RWPE2 (cell line): ENCODE measurements around the gene BAZ2B.

Source experiments
- ATAC-seq: fragments of 200-7000 bp; cut with Tn5 transposase; 3 replicates; pipeline ENCODE4 v1.9.1; 2021; ENCODE audit warnings: low read depth
- DNase-seq: peaks from one replicate; pipeline ENCODE4 v3.0.0-alpha.2; 2020; ENCODE audit warnings: low spot score
- H3K27ac ChIP-seq: fragments of 450-650 bp; 2 replicates; pipeline ENCODE4 v1.5.1; 2017; ENCODE audit warnings: mild to moderate bottlenecking; ENCODE audit not compliant: poor library complexity, severe bottlenecking
- H3K27me3 ChIP-seq: fragments of 250-450 bp; sonication (Bioruptor Pico); 2 replicates; pipeline ENCODE4 v1.5.1; 2021; ENCODE audit warnings: mild to moderate bottlenecking, moderate library complexity; ENCODE audit not compliant: insufficient read depth, poor library complexity, severe bottlenecking
- H3K36me3 ChIP-seq: fragments of 250-450 bp; sonication (Bioruptor Pico); 2 replicates; pipeline ENCODE4 v1.5.1; 2020; ENCODE audit warnings: low read depth, mild to moderate bottlenecking, moderate library complexity
- H3K4me1 ChIP-seq: fragments of 250-450 bp; sonication (Bioruptor Pico); 2 replicates; pipeline ENCODE4 v1.5.1; 2021; ENCODE audit warnings: mild to moderate bottlenecking, moderate library complexity; ENCODE audit not compliant: insufficient read depth, poor library complexity, severe bottlenecking
- H3K4me3 ChIP-seq: fragments of 250-450 bp; sonication (Bioruptor Pico); 2 replicates; pipeline ENCODE4 v1.5.1; 2021; ENCODE audit warnings: mild to moderate bottlenecking, moderate library complexity; ENCODE audit not compliant: severe bottlenecking
- H3K9me3 ChIP-seq: fragments of 250-450 bp; sonication (Bioruptor Pico); 2 replicates; pipeline ENCODE4 v1.5.1; 2021; ENCODE audit warnings: mild to moderate bottlenecking, moderate library complexity; ENCODE audit not compliant: severe bottlenecking
- CTCF ChIP-seq: fragments of 450-650 bp; IDR thresholded peaks from one replicate; pipeline ENCODE4 v1.5.1; 2017; ENCODE audit warnings: mild to moderate bottlenecking, moderate library complexity; ENCODE audit not compliant: poor library complexity, severe bottlenecking

BAZ2B gene

GRCh38 chr2:159639712-159640111, 23.4 kb upstream of the BAZ2B start:
- no peaks in the 10 kb centered on the region for H3K27me3 ChIP-seq
- H3K4me3 ChIP-seq: no peak overlapping the region
- H3K36me3 ChIP-seq: peaks cover 6% of the 10 kb centered on the region; the same call in 1 of the 2 replicates
- H3K9me3 ChIP-seq: peaks cover 6% of the 10 kb centered on the region
- DNase-seq: no peak
- peaks cover 17% of the 10 kb centered on the region for H3K4me1 ChIP-seq
- no peak for ATAC-seq
- no peak for TF ChIP-seq CTCF
- peak overlapping the region; percentile 96 for H3K27ac ChIP-seq

- peak overlapping the region; percentile 96 for H3K27ac ChIP-seq
- no peak for TF ChIP-seq CTCF
Measured at GRCh38 chr2:159639071-159639470, 22.7 kb upstream of the BAZ2B start.

GRCh38 chr2:159637988-159638501, 21.7 kb upstream of the BAZ2B start:
- H3K9me3 ChIP-seq: peaks cover 6% of the 10 kb centered on the region
- no peak for TF ChIP-seq CTCF
- H3K4me3 ChIP-seq: no peak overlapping the region
- ATAC-seq (peak; percentile 92), DNase-seq (peak; percentile 83)
- peak overlapping the region; percentile 96 for H3K27ac ChIP-seq
- peaks cover 6% of the 10 kb centered on the region; the same call in 1 of the 2 replicates for H3K36me3 ChIP-seq
- peaks cover 17% of the 10 kb centered on the region for H3K4me1 ChIP-seq
- H3K27me3 ChIP-seq: no peaks in the 10 kb centered on the region

More at GRCh38 chr2:159639071-159639470, 22.7 kb upstream of the BAZ2B start:
- Histone ChIP-seq H3K36me3 (peaks cover 6% of the 10 kb centered on the region; the same call in 1 of the 2 replicates), H3K4me1 (peaks cover 17% of the 10 kb centered on the region), H3K27me3 (no peaks in the 10 kb centered on the region), H3K4me3 (no peak overlapping the region), H3K9me3 (peaks cover 6% of the 10 kb centered on the region)
- DNase-seq: no peak
- ATAC-seq: no peak

DNA sequence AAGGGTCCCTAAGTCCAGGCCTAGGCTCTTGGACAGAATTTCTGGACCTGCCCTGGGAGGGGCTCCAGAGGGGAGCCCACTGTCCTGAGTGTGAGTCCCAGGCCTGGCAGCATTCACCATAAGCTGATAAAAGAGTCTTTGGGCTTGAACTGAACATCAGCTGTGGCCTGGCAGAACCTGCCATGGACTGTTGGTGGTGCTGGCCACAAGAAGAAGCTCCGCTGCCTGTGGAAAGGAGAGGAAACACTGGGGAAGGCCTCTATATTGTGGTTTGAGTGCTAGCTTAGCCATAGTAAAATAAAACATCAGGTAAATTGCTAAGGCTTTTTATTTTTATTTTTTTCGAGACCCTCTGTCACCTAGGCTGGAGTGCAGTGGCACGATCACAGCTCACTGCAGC, 20.9 kb upstream of the BAZ2B start:
- peaks cover 6% of the 10 kb centered on the region for H3K9me3 ChIP-seq
- DNase-seq (no peak), ATAC-seq (no peak)

More for the DNA sequence above, 20.9 kb upstream of the BAZ2B start:
- peaks cover 17% of the 10 kb centered on the region for H3K4me1 ChIP-seq
- peaks cover 6% of the 10 kb centered on the region; the same call in 1 of the 2 replicates for H3K36me3 ChIP-seq
- no peak overlapping the region for H3K4me3 ChIP-seq
- no peaks in the 10 kb centered on the region for H3K27me3 ChIP-seq
- H3K27ac ChIP-seq: peak overlapping the region; percentile 96
- no peak for TF ChIP-seq CTCF
